Fibroblast of skin of left quadriceps (primary cell): Measurements from ENCODE around the gene DCDC2.
"Not testable (repeated sequence)": the region's sequence is repeated elsewhere in the genome, so short reads cannot be mapped to it uniquely, and the experiment has no call there.

Experiments used
- DNase-seq, 2 experiments: peaks; one replicate each; pipeline ENCODE4 v3.0.0-alpha.2; 2013; ENCODE audit warnings: low read depth in 2 of 2

The DCDC2 gene

DNA sequence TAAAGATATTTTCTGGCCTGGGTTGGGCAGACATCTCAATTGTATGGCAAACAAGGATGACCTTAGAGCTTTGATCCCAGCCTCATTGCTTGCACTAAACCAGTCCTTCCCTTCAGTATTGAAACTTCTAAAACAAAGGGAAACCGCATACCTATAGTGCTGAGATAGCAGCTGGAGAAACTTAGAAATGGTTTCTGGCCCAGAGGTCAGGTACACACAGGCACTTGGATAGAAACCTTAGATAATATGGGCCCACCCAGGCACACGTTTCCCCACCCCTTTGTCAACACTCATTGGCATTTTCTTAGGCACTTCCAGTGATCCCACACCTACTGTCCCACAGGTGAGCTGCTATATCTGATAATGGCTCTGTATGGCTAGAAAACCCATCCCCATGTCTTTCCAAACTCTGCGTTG lies 209.7 kb downstream of the DCDC2 start:
- no peak for DNase-seq

DNA sequence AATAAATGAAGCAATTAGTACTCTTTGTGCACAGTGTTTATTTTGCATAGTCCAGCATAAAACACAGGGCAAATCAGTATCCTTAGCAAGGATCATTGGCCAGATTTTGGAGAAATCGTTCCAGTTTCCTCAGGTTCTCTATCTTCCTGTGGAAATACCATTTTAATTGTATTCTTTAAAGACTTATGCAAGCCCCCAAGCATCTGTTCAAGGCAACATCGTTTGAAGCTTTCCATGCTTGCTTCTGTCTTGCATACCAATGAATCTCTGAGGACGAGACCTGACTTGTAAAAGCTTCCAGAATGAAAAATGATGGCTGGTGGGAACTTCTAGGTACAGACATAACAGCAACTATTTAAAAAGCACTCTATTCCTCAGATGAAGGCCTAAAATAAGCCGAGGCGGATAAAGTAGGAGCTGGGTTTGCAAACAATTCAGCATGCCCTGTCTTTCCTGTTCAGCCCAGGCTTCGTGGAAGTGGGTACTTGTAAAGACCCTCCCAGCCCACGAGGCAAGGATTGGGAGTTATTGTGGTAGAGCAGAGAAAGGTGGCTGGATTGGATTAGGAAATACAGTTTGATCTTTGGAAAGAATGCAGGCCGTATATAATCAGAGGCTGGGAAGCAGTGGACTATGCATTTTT lies 210.2 kb downstream of the DCDC2 start:
- DNase-seq, result no peak

DNA sequence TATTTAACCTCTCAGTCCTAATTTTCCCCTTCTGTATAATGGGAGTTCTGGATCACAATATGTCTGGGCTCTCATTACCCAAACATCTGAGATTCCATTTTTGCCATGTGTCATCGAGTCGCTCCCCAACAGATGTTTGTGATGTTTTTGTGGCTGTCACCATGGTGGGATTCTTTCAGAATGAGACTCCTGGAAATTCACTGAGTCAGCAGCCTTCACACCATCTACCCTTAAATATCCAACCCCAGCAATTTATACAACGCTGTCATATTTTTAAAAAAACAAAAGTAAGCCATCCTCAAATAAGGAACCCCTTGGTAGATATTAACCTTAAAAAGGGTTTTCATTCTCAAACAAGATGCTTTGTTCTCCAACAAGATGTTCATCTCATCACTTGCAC lies 211.0 kb downstream of the DCDC2 start:
- no peak for DNase-seq

DNA sequence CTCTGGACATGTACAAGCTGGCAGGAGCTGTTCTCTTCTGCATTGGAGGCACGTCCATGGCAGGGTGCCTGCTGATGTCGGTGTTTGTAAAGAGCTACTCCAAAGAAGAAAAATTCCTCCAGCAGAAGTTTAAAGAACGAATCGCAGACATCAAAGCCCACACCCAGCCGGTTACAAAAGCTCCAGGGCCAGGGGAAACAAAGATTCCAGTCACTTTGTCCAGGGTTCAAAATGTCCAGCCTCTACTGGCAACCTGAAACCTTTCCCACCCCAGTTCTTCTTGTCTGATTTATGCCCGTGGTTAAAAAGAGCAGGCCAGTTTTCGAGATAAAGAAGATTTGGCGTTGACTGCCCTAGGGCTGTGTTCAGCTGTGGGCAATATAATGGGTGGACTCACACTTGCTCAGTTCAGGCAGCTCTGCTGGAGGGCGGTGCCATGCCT lies 212.1 kb downstream of the DCDC2 start:
- DNase-seq, result no peak

DNA sequence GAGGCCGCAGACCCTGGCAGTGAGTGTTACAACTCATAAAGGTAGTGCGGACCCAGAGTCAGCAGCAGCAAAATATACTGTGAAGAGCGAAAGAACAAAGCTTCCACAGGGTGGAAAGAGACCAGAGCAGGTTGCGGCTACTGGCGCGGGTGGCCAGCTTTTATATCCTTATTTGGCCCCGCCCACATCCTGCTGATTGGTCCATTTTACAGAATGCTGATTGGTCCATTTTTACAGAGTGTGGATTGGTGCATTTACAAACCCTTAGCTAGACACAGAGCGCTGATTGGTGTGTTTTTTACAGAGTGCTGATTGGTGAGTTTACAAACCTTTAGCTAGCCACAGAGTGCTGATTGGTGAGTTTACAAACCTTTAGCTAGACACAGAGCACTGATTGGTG lies 215.1 kb downstream of the DCDC2 start:
- not testable (repeated sequence) for DNase-seq

DNA sequence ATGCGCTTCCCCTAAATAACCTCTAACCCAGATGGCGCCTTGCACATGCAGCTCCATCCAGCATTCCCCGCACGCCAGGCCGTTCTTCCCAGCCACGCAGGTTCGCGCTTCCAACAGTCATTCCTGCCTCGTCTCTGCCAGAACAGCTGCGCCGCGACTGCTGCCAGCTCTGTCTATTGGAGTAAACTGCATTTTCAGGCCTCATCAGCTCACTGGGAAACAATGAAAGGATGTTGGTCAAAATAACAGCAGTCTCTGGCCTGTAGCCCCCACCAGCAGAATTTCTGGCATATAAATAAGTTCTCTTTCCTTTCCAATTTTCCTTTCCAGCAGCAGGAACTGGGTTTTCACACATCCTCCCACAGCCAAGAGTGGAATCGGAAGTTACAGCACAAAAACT lies 217.3 kb downstream of the DCDC2 start:
- DNase-seq, result no peak

DNA sequence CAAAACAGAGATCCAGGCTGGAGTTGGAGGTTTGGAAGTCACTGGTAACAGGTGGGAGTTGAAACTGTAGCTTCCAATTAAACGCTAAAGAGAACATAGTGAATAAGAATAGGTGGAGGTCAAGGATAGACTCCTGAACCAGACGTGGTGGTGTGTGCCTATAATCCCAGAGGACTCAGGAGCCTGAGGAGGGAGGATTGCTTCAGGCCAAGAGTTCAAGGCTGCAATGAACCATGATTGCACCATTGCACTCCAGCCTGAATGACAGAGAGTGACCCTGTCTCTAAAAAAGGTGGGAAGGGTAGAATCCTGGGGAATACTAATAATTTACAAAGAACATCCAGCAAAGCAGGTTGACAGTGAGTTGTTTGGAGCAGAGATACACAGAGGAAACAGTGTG lies 218.2 kb downstream of the DCDC2 start:
- DNase-seq, result no peak

DNA sequence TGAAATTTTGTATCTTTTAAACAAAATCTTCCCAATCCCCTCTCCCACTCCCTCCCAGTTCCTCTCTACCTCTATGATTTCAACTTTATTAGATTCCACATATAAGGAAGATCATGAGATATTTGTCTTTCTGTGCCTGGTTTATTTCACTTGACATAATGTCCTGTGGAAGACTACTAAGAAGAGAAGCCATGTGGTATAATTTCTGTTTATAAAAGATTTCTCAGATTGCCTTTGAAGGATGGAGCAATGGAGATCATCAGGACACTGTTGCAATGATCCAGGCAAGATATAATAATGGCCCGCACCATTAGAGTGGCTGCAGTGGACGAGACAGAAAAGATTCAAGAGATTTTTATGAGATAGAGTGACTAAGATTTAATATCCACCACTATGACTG lies 218.8 kb downstream of the DCDC2 start:
- no peak for DNase-seq

DNA sequence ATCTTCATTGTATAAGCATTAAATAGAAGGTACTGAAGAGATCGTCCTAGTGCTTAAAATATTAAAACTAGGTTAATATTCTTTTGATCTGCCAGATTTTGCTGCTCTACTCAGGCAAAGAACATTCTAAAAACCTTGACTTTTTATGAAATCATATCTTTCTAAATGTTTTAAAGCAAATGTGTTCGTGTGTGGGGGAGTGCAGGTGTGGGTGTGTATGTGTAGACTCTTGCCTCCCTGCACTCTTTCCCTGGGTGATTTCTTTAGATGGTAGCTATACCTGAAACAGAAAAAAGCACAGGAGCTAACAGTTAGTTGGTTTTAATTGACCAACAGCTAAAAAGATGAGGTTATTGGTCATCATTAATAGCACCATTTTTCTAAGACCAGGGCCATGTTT lies 226.1 kb downstream of the DCDC2 start:
- DNase-seq, result no peak

DNA sequence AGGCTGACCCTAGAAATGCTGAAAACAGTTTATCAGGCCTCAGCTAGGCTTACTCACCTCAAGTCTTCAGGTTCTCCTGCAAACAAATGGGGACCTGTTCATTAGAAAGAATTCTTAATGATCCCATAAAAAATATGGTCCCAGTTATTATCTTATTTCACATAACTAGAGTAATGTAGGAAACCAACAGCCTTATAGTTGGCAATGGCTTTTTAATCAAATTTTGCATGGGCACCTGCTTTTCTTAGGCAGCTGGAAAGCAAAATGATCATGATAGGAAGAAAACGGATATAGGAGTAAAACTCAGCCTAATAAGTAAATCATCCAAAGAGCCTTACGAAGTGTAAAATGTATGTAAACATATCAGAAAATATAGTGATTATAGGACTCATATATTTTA lies 230.5 kb downstream of the DCDC2 start:
- DNase-seq, result no peak

DNA sequence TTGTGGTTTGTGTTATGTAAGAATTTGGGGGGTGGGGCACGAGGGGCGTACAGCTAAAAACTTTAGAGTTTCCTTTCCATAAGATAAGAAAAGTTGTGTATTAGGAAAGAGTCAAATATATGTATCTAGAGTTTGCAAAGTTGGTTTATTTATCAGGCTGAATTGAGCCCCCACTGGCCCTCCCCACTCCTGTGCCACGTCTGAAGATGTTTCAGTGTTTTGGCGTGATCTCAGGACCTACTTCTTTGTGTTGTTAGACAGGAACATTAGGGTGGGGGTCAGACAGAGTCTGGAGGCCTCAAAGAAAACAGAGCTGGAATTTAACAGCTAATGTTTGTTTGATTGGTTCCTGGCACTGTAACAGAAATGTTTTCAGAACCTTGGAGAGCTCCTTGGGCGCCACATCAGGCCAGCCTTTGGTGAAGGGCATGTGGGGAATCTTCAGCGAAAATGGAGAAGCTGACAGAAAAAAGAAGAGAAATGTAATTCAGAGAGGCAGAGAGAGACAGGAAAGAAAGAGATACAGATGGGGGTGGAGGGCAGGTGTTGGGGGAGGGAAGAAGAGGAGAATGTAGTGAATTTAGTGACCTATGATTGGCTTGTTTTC lies 231.2 kb downstream of the DCDC2 start:
- peak; percentile 8 to 13 for DNase-seq

DNA sequence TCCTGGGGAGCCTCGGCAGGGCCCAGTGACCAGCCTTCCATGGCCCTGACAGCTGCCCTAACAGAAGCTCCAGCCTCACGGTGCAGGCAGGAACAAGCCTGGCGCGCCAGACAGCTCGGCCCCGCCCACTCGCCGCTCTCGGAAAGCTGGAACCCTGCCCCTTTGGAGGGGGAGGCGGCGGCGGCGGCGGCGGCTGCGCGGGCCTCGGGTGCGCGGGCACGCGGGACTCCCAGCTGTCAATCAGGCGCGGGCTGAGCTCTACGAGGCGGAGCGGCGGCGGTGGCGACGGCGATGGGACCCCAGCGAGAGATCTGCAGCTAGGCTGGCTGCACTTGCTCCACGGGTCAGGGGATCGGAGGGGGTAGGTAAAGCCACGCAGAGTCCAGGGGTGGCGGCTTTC lies 231.9 kb downstream of the DCDC2 start, which contains the start of gene NRSN1:
TSS of gene NRSN1 (plus strand) at position 236 of the 400 bp plus-strand sequence. CDS start 8,113 bp downstream, outside the sequence.
- DNase-seq, result no peak

DNA sequence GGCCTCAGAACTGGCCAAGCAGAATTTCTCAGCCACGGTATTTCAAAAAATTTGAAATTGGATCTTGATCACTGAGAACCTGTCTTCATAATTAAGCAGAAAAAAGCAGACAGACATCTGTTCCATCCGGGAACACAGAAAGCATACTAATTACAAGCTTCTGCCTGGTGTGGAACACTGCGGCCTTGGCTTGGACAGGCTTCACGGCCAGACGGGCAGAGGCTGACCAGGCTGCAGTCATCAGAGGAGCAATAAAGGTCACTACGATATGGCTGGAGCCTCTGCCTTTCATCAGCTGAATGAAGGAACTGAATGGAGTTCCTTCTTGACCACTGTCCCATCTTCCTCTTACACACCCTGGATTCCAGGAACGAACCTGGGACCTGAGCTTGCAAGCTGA lies 235.7 kb downstream of the DCDC2 start:
- DNase-seq, result no peak
